A549 (cell line): ENCODE data around the gene SLF2. TPM values are rescaled to one million over a fixed set of nuclear protein-coding genes. Genes with fewer than 3 reads are reported as not detected.

Experiments
- ATAC-seq, 2 experiments: fragments of 200-7000 bp in 1 of 2; fragments of >200 bp in 1 of 2; cut with Nextera tagmentation in 1 of 2; cut with Tn5 transposase in 1 of 2; 3 replicates each; pipeline versions ENCODE4 v1.8.0 to v1.9.1; 2018 to 2020; ENCODE audit warnings: mild to moderate bottlenecking in 1 of 2, moderate library complexity in 1 of 2
- CTCF ChIA-PET: fragments of 300-600 bp; sonication (Branson Sonifier 250); formaldehyde crosslinking; extraction: SDS; loops from one replicate; lab custom pipeline; 2021; ENCODE audit warnings: antibody characterized with exemption, inconsistent platforms; lab: Yijun Ruan, JAX
- POLR2A ChIA-PET: fragments of 350-600 bp; formaldehyde crosslinking; extraction: SDS; loops from one replicate; lab custom pipeline; 2021; ENCODE audit warnings: antibody characterized with exemption, inconsistent platforms; lab: Yijun Ruan, JAX
- DNase-seq, 2 experiments: peaks; one replicate each; pipeline versions ENCODE4 v3.0.0 to v3.0.0-alpha.2; 2011 to 2016; ENCODE audit warnings: low read depth in 1 of 2, low spot score in 1 of 2
- FAIRE-seq: peaks from 2 replicates; lab custom pipeline; 2011; peaks lifted over from hg19 to GRCh38; lab: Jason Lieb, UNC
- H3K27ac ChIP-seq, 2 experiments: fragments of >200 bp; sonication (Bioruptor Twin); formaldehyde crosslinking; 3 replicates each; pipeline ENCODE4 v1.5.1; 2016 to 2017
- H3K4me1 ChIP-seq: fragments of >200 bp; sonication (Bioruptor Twin); formaldehyde crosslinking; 3 replicates; pipeline ENCODE4 v1.6.1; 2016
- H3K4me2 ChIP-seq: fragments of >200 bp; sonication (Bioruptor Twin); formaldehyde crosslinking; 3 replicates; pipeline ENCODE4 v1.6.1; 2016
- H3K4me3 ChIP-seq: fragments of >200 bp; sonication (Bioruptor Twin); formaldehyde crosslinking; 3 replicates; pipeline ENCODE4 v1.5.1; 2016
- H3K9me3 ChIP-seq: fragments of >200 bp; sonication (Bioruptor Twin); formaldehyde crosslinking; 3 replicates; pipeline ENCODE4 v1.6.1; 2016
- BHLHE40 ChIP-seq: IDR thresholded peaks from 2 replicates; pipeline ENCODE4 v1.6.1; 2012; ENCODE audit warnings: low read depth, low read length, inconsistent platforms
- CBX8 ChIP-seq: fragments of 200-600 bp; sonication (generic); IDR thresholded peaks from 2 replicates; pipeline ENCODE4 v1.6.1; 2016
- EHMT2 ChIP-seq: fragments of 200-600 bp; sonication (generic); IDR thresholded peaks from 2 replicates; pipeline ENCODE4 v1.6.1; 2016; ENCODE audit warnings: antibody characterized with exemption, low read depth, mild to moderate bottlenecking, moderate library complexity
- ESRRA ChIP-seq: fragments of 150-350 bp; IDR thresholded peaks from 2 replicates; pipeline ENCODE4 v1.6.1; 2014; ENCODE audit warnings: mild to moderate bottlenecking, low read length, borderline replicate concordance
- FOSB ChIP-seq: fragments of 250-450 bp; sonication (Bioruptor Pico); IDR thresholded peaks from 2 replicates; pipeline ENCODE4 v1.5.0; 2020; ENCODE audit warnings: mild to moderate bottlenecking, moderate library complexity
- GATA3 ChIP-seq: IDR thresholded peaks from 2 replicates; pipeline ENCODE4 v1.6.1; 2012; ENCODE audit warnings: borderline replicate concordance
- HDAC2 ChIP-seq: fragments of 200-600 bp; sonication (generic); IDR thresholded peaks from 2 replicates; pipeline ENCODE4 v1.6.1; 2016
- HES2 ChIP-seq: fragments of >200 bp; sonication (Bioruptor Twin); formaldehyde crosslinking; IDR thresholded peaks from 2 replicates; pipeline ENCODE4 v1.6.1; 2016
- JUN ChIP-seq, 2 experiments: fragments of >200 bp; sonication (Bioruptor Twin); formaldehyde crosslinking; IDR thresholded peaks; 2 replicates in 1 of 2; 3 replicates in 1 of 2; pipeline ENCODE4 v1.6.1; 2016 to 2017
- KDM5A ChIP-seq: fragments of 200-600 bp; sonication (generic); IDR thresholded peaks from 2 replicates; pipeline ENCODE4 v1.6.1; 2016; ENCODE audit warnings: antibody characterized with exemption, mild to moderate bottlenecking
- MAFK ChIP-seq: fragments of 450-650 bp; IDR thresholded peaks from 2 replicates; pipeline ENCODE4 v1.6.1; 2014; ENCODE audit not compliant: partially characterized antibody
- MAZ ChIP-seq: fragments of 150-350 bp; IDR thresholded peaks from 2 replicates; pipeline ENCODE4 v1.6.1; 2014; ENCODE audit warnings: antibody characterized with exemption, low read depth, low read length, borderline replicate concordance
- NR3C1 ChIP-seq: fragments of >200 bp; sonication (Bioruptor Twin); formaldehyde crosslinking; IDR thresholded peaks from 3 replicates; pipeline ENCODE4 v1.6.1; 2017
- POLR2A ChIP-seq: IDR thresholded peaks from 2 replicates; pipeline ENCODE4 v1.6.1; 2012; ENCODE audit warnings: mild to moderate bottlenecking, low read length
- RARB ChIP-seq: fragments of 250-450 bp; sonication (Bioruptor Pico); IDR thresholded peaks from 2 replicates; pipeline ENCODE4 v1.8.0; 2021; ENCODE audit warnings: mild to moderate bottlenecking, moderate library complexity
- REST ChIP-seq: fragments of 200-600 bp; sonication (generic); IDR thresholded peaks from 2 replicates; pipeline ENCODE4 v1.6.1; 2016; ENCODE audit warnings: antibody characterized with exemption, mild to moderate bottlenecking, moderate library complexity
- SREBF2 ChIP-seq: fragments of 450-650 bp; IDR thresholded peaks from 2 replicates; pipeline ENCODE4 v1.6.1; 2014; ENCODE audit warnings: mild to moderate bottlenecking, moderate library complexity
- TP53 ChIP-seq: fragments of 250-450 bp; sonication (Bioruptor Pico); IDR thresholded peaks from 2 replicates; pipeline ENCODE4 v1.5.0; 2021; ENCODE audit warnings: mild to moderate bottlenecking, moderate library complexity
- ZSCAN20 ChIP-seq: fragments of 250-450 bp; sonication (Bioruptor Pico); IDR thresholded peaks from 2 replicates; pipeline ENCODE4 v1.8.0; 2022; ENCODE audit warnings: mild to moderate bottlenecking, moderate library complexity
- WGBS: methylation state at CpG from one replicate; pipeline ENCODE4 v1.1.6; 2017; ENCODE audit errors: missing lambda C conversion rate; 5-methylcytosine and 5-hydroxymethylcytosine counted together
- polyA plus RNA-seq, 4 experiments: library from polyadenylated mRNA; depleted of rRNA in 3 of 4; stranded (reverse); fragments of >200 nt; fragmentation: RNase III in 1 of 4; extraction: RNeasy Plus Mini Kit Qiagen cat#74134 plus additional on column Dnase treatment in 1 of 4; gene quantifications; 2 replicates in 3 of 4; 3 replicates in 1 of 4; pipeline ENCODE4 v1.2.3, GENCODE V29; 2011 to 2017
- TF ChIP-seq, protein P1 (sequence below): fragments of 250-450 bp; sonication (Bioruptor Pico); IDR thresholded peaks from 2 replicates; pipeline ENCODE4 v1.5.0; 2020; ENCODE audit warnings: low read depth, mild to moderate bottlenecking, moderate library complexity
- TF ChIP-seq, protein P2 (sequence below): fragments of 450-650 bp; IDR thresholded peaks from 2 replicates; pipeline ENCODE4 v1.6.1; 2014; ENCODE audit warnings: antibody characterized with exemption

SLF2 gene
- polyA plus RNA-seq, 2 of the 4 experiments (the other 2 are of a cell fraction), result 13.0 to 16.6 TPM

DNA sequence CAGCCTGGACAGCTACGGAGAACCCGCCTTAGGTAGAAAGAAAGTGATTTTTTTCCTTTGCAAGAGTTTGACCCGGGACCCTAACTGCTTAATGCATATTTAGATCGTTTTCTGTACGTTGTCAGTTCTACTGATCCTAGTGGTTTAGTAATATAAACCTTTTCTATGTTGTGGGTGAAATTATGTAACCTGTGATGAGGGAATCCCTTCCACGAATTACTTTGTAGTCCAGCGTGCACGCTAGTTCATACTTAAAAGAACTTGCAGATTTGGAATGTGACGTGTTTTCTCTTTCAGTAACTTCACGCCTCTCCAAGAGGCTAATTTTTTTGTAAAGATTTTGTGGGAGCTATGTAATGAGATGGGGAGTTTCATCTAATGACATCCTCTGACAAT, 705 bp downstream of the SLF2 start:
- no peak for DNase-seq
- H3K4me1 ChIP-seq, result peaks cover 29% of the 10 kb centered on the region; the same call in 2 of the 3 replicates
- peak overlapping the region; percentile 96 to 97; a peak in 5 of 6 replicates for H3K27ac ChIP-seq
- POLR2A ChIA-PET, result interaction anchor here (0.6 to 1.9 kb wide), 5 partner anchors 8 to 35 kb away, joined by 4 to 9 read pairs (median 4); no protein-coding TSS in a partner anchor
- no peaks in the 10 kb centered on the region for H3K9me3 ChIP-seq
- no peak for FAIRE-seq
- no peak for TF ChIP-seq HDAC2
- no peak for TF ChIP-seq BHLHE40
- TF ChIP-seq SREBF2, result no peak
- no peak for TF ChIP-seq MAZ
- TF ChIP-seq FOSB (CRISPR knock-in tag), result no peak
- CTCF ChIA-PET, result interaction anchor here (1.1 to 2.9 kb wide), 3 partner anchors 21 to 84 kb away, joined by 3 to 8 read pairs (median 3); no protein-coding TSS in a partner anchor
- H3K4me3 ChIP-seq, result peak overlapping the region; percentile 87
- 3% methylated on average over 10 of the region's 10 CpGs for WGBS
- no peak for ATAC-seq
- peak overlapping the region; percentile 89 for H3K4me2 ChIP-seq

GRCh38 chr10:100917071-100917470, 4.3 kb downstream of the SLF2 start:
- no peak overlapping the region for H3K4me3 ChIP-seq
- ATAC-seq, result no peak
- FAIRE-seq, result no peak
- POLR2A ChIA-PET, result no interaction called here
- peaks cover 17% of the 10 kb centered on the region; the same call in 2 of the 3 replicates for H3K4me1 ChIP-seq
- no peak for DNase-seq
- no peak overlapping the region for H3K4me2 ChIP-seq
- H3K27ac ChIP-seq, result no peak overlapping the region
- CTCF ChIA-PET, result no interaction called here
- no peak for TF ChIP-seq MAFK
- 92% methylated on average over 3 of the region's 3 CpGs for WGBS
- no peaks in the 10 kb centered on the region for H3K9me3 ChIP-seq

GRCh38 chr10:100923580-100923979, 10.8 kb downstream of the SLF2 start:
- no peaks in the 10 kb centered on the region for H3K9me3 ChIP-seq
- FAIRE-seq (peak; percentile 73), ATAC-seq (no peak), DNase-seq (no peak)
- CTCF ChIA-PET, result interaction anchor here (2.0 kb wide), 1 partner anchor 74 kb away, joined by 6 read pairs; no protein-coding TSS in a partner anchor
- H3K27ac ChIP-seq, result no peak overlapping the region
- TF ChIP-seq KDM5A, result no peak
- TF ChIP-seq, protein P1, sequence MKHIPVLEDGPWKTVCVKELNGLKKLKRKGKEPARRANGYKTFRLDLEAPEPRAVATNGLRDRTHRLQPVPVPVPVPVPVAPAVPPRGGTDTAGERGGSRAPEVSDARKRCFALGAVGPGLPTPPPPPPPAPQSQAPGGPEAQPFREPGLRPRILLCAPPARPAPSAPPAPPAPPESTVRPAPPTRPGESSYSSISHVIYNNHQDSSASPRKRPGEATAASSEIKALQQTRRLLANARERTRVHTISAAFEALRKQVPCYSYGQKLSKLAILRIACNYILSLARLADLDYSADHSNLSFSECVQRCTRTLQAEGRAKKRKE (CRISPR knock-in tag), result no peak
- no peak for TF ChIP-seq NR3C1
- no peak for TF ChIP-seq POLR2A
- no peak for TF ChIP-seq JUN (IDR thresholded peaks at IDR 0.05)
- TF ChIP-seq, protein P2, sequence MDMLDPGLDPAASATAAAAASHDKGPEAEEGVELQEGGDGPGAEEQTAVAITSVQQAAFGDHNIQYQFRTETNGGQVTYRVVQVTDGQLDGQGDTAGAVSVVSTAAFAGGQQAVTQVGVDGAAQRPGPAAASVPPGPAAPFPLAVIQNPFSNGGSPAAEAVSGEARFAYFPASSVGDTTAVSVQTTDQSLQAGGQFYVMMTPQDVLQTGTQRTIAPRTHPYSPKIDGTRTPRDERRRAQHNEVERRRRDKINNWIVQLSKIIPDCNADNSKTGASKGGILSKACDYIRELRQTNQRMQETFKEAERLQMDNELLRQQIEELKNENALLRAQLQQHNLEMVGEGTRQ, result no peak
- no peak for TF ChIP-seq CBX8
- TF ChIP-seq ESRRA, result no peak
- POLR2A ChIA-PET, result no interaction called here
- peaks cover 7% of the 10 kb centered on the region; the same call in 2 of the 3 replicates for H3K4me1 ChIP-seq
- 0 out of 3 replicates have a peak overlapping the region, but pooled peaks have one; percentile 1 for H3K4me2 ChIP-seq
- H3K4me3 ChIP-seq, result no peak overlapping the region

GRCh38 chr10:100927266-100927665, 14.5 kb downstream of the SLF2 start:
- Histone ChIP-seq H3K4me3 (no peak overlapping the region), H3K4me2 (no peak overlapping the region), H3K4me1 (peaks cover 7% of the 10 kb centered on the region; the same call in 2 of the 3 replicates), H3K9me3 (no peaks in the 10 kb centered on the region), H3K27ac (no peak overlapping the region)
- FAIRE-seq (peak; percentile 39), ATAC-seq (no peak), DNase-seq (no peak)
- TF ChIP-seq REST (no peak), HES2 (no peak), GATA3 (no peak), EHMT2 (no peak), RARB (no peak), ZSCAN20 (CRISPR knock-in tag) (no peak), TP53 (CRISPR knock-in tag) (no peak)
- ChIA-PET POLR2A (no interaction called here), CTCF (interaction anchor here (1.2 to 2.8 kb wide), 2 partner anchors 87 to 365 kb away, joined by 3 to 5 read pairs; no protein-coding TSS in a partner anchor)
- 92% methylated on average over 5 of the region's 5 CpGs for WGBS
